ENCODE data around the gene MUC20.
"Not testable (repeated sequence)": the region's sequence is repeated elsewhere in the genome, so short reads cannot be mapped to it uniquely, and the experiment has no call there.

- TF ChIP-seq YY1 (IDR thresholded peaks at IDR 0.05; ENCODE audit: insufficient read depth, insufficient read length); ZNF274 (IDR thresholded peaks at IDR 0.05; ENCODE audit: low read depth, low read length): not testable (repeated sequence)
Measured at GRCh38 chr3:195680690-195681089, 40.1 kb upstream of the MUC20 start.

All from NT2/D1 (cell line).